ENCODE data around the gene JARID2.

The JARID2 gene

DNA sequence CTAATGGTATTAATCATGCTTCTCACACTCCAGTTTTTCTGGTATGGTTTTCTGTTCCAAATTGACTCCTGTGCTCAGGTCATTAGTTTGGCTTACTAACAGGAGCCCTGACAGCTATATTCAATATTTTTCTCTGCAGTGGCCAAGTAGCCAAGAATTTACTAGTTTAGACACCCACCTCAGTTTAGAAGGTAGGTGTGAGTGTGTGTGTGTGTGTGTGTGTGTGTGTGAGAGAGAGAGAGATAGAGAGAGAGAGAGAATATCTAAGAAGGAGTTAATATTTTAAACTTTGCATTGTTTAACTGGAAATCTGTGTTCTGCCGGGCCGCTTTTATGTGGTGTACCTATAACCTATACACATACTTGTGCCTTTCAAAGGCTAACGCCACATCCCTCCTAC is 18.5 kb downstream of the JARID2 start:
- DNase-seq, result no peak

DNA sequence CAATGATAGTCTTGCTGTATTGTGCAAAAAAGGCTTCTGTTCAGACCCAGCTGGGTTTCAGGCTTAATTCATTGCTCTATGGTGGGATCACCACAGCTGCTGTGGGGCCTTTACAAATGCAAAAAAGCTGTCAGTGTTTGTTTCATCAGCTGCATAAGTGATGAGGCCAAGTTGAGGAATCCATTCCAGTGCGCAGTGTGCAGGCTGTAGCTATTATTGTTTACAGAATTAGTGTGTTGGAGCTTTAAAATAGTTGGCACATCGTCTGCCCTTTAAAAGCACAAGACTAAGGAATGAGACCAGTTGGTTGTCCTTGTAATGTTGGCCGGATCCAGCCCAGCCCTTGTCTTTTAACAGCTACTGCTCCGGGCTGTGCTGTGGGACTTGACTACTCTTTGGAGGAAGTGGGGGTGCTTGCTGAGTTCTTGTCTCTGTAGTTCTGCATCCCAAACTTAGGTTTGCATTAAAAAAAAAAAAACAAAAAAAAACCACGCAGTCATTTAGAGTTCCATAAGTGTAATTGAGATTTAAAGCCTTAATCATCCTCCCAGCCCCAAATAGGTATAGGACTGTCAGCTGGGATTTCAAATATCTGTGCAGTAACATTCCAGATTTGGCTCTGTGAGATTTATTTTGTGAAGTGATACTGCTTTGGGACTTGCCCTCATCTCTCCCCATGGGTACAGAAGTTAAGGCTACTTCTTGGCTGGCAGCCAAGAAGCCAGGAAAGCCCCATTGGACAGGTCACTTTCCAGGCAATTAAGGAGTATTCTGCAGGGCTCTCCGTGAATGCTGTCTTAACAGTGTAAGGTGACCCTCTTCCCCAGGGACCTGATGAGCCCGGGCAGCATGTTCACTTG is 19.3 kb downstream of the JARID2 start:
- peak in 49 of 56 donors; percentile 11 to 88 (median 53) for DNase-seq

DNA sequence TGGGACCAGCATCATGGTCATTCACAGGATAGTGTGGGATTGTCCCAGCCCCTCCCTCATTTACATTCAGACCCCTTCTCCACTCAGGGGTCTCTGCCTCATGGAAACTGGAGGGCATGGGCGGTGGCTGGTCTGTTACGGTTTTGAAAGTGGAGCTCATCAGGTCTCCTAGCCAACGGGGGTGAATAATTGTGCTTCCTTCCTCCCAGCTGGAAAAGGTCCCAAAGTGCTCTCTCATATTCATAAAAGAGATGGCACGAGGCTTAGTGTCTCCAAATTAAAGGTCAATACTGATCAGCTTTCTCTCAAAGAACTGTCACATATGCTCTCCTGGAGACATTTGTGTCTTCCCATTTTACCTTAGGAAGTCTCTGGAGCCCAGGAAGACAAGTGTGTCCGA is 19.9 kb downstream of the JARID2 start:
- no peak for DNase-seq

DNA sequence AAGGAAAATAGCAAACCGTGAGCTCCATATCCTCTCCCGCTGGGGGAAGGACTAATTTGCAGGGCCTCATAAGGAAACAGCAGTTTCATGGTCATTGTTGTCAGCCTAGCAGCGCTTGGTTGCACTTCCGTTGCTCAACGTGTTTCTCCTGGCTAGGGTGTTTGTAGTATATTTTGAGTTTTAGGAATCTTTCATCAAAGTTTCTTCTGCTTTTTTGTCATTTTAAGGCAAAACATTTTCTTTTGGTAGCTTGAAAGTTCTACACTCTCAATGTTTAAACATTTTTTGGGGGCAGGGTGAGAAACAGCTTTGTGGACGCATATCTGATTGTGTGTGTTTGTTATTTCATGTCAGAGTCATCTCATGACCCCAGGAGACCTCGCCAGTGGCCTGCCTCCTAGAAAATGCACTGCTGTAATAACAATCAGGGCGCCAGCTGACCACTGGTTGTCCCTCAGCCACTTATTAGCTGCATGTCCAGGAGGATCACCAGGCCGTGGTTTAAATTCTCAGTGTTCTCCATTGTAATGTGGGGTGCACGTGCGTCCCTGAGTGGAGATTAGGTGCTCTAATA is 20.6 kb downstream of the JARID2 start:
- peak in 8 of 56 donors; percentile 11 to 29 (median 18) for DNase-seq

DNA sequence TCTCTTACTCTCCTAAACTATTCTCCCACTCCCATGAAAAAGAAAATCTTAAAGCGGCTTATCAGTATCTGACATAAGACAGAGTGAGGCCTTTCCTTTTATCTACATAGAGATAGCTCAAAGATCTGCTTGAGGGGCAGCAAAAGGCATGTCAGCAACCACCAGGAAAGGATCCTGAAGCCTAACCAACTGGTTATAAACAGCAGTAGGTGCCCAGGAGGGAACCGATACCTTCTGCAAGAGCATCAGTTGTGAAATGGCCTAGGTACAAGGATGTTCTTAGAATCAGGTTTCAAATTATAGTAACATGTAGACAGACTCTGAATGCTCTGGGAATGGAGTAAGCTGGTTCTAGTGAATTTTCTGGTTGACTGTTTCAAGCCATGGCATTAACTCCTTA is 21.4 kb downstream of the JARID2 start:
- DNase-seq, result no peak

DNA sequence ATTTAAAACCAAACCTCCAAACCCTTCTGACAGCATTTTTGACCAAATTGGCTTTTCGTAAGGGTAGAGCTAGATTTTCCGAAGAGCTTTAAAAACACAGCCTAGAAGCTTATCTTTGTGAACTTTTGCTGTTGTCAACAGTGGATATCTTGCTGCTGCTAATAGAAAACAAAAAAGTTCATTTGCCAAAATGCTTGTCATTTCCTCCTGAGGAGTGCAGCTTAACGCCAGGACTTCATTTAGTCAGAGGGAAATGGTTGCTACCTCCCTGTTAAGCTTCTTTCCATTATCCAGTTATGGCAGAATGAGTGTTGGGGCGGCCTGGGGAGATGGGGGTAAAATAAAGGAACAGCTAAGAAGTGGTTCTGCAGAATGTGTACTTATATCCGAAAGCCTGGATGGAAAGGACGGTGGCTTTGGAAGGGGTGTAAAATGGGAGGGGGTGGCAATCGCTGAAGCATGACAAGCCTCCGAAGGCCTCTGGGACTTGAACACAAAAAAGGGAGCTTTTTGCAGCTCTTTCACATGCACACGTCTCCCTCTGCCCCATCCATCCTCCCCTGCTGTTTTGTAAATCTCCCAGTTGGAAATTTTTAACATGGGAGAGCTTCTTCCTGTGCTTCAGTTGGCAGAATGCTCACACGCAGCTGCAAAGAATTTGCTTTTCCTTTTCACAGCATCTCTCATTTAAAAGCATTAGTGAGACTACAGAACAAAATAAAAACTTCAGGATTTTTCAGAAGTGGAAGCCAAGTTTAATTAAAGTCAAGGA is 22.5 kb downstream of the JARID2 start:
- DNase-seq, result peak in 2 of 56 donors; percentile 13 to 31

DNA sequence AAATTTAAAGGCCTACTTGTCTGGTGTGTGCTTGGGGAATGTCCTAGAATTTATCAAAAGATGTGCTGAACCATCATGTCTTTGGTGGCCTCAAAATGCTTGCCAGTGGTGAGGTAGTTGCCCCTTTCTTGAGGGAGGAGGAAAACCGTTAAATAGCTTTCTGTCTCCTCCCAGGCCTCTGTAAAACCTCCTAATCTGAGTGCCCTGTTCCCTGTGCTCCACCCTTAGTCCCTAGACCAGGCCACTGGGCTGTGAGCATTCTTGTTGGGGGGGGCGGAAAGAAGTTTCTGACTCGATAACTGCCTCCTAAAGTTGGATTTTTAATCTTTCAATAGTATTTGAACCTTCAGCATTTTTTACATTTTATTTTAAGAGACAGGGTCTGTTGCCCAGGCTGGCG is 23.1 kb downstream of the JARID2 start:
- no peak for DNase-seq

DNA sequence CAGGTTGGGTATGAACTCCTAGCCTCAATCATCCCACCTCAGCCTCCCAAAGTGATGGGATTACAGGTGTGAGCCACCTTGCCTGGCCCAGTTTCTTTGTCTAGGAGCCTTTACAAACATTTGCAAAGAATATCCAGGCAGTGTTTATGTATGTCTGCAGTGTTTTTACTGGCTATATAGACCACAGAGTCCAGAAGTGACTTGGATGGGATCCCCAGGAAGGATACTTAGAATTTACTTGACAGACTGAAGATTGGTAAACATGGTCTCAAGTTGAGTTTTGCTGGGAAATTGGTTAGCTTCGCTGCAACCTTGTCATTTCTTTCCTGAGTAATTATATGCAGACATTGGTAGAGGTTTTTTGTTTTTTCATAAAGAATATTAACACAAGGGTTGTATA is 23.8 kb downstream of the JARID2 start:
- no peak for DNase-seq

DNA sequence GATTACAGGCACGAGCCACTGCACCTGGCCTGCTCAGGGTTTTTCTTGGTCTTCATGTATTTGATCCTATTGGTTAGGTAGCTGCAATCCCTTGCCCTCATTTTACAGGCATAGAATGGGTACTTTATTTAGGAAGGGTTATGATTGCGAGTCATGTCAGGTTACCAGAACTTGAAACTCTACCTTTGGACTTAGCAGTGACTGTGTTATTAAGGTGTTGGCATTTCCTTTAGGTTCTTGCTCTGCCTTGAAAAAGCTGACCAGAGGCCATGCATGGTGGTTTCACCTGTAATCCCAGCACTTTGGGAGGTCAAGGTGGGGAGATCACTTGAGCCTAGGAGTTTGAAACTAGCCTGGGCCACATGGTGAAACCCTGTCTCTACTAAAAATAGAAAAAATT is 24.5 kb downstream of the JARID2 start:
- DNase-seq, result no peak

DNA sequence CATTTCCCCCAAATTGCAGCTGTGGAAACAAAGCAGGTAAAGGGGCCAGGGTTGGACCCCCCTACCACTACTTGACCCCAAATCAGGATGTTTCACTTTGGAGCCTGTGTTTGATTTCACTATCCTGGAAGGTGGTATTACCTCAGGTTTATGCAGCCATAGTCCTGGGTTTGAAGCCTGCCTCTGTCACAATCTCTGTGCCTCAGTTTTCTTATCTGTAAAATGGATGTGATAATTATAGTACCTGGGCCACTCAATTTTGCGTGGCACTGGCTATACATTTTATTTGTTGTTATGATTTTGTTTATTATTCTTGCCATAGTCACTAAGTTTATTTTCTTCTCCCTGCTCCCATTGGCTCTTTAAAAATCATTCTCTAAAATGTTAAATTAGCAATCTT is 26.7 kb downstream of the JARID2 start:
- no peak for DNase-seq

DNA sequence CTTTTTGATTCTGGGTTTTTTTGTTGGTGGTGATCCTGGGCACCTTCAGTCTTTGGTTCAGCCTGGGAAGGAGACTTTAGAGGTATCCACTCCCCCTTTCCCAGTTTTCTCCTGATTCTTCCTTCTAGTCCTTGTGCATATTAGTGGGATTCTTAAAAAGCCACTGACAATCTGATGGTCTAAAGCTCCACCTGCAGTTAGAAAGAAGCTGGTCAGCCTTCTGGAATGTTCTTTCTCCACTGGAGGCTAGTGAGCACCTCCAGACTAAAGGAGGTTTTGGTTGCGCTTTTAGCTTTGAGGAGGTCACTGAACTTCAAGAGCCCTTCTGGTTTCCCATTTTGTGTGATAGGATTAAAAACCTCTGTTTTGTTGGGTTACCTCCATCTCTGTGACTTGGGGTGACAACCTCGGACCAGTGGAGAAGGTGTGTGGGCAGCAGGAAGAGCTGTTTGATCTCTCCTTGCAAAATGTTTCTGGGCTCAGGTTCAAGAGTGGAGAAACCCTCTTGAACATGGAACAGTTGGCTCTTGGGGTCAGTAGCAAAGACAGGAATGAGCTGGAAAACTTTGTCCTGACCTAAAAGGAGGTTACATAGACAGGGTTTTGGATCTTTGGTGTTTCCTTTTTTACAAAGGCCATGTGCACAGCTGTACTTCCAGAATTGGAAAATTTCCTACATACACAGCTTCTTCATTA is 29.0 kb downstream of the JARID2 start:
- DNase-seq, result no peak

DNA sequence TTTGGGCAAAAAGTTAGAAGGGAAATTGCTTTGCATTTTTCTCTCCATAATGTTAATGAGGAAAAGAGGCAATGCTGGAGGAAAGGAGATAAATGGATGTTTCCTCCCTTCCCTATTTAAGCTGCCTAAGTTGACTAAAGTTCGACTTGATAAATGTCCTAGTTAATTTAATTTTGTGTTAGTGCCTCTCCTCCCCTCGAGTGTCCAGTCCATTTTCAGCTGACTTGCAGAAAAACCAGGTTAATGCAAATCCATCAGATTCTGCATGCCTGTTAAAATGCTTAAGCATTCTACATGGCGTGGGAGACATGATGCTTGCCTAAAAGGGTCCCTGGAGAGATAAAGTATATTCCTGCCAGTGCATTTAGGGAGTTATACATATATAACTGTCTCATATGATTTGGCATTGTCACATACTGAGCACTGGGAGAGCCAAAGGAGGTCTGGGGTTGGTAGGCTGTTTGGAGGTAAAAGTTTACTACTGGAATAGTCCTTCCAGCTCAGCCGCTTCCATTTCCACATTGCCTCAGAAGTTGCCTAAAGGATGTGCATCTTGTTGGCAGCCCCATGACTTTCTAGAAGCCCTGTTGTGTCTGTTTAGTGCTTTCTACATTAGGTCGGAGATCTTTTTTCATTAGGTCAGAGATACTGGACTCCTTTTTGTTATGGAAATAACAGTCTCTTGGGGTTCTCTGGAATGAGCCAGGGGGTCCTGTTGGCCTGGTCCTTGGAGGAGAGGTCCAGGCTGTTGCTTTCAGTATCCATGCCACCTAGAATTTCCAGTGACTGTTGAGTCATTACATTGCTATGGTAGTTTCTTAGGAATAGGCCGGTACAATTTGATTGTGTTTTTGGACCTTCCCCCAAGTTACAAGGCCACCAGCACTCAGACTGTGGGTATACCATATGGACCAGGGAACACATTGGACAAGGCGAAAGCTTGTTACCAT is 30.4 kb downstream of the JARID2 start:
- DNase-seq, result no peak

DNA sequence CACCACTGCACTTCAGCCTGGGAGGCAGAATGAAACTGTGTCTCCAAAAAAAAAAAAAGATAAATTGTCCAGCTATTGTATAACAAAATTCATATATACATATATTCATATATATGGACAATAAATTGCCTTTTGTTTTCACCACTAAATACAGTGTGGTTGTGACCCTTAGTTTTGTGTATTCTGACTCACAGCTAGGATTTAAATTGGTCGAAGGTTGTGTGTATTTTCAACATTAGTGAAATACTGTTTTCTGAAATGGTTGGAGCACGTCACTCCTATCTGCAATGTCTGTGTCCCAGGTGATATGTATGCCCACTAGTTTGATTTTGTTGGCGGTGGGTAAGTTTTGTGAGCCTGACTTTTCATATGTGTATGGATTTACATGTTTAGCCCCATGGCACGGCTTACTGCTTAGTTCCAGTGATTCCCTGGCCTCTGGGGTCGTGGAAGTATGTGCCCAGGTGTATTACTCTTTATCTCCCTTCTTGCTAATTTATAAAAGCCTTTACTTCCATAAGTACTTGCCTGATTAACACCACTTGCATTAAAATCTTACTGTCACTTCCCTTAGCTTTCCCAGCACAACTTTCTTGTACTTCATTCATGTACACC is 33.3 kb downstream of the JARID2 start:
- no peak for DNase-seq

DNA sequence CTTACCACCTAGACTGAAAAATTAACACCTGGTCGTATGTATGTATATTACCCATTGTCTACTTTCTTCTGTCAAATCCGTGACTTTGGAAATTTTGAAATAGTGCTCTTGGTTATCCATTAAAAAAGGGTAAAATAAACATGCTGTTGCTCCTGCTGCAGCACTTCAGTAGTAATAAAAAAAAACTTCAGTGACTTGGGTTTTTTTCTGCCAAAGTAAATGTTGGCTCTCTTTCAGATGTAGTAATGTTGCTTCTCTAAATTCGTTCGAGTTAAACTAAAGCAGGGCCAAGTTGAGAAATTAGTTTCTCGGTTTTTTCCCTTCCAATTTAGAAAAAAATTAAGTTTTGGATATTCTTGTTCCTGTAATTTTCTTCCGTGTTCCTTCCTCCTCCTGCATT is 34.2 kb downstream of the JARID2 start:
- no peak for DNase-seq

DNA sequence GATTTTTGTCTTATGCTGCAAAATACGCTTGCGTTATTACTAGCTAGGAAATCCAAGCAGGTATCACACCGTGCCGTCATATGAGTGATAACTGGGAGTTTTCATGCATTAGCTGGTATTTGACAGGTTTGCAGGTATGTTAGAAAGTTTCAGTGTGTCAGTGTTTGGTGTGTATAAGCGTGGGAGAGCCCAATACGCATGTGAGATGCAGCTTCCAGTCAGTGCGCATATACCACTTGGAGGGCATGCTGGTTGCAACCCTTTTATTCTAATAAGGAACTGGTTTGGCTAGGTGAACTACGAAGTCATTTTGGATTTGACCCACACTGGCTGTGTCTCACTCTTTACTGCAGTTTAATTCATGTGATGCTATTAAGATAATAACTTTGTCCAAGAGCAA is 35.1 kb downstream of the JARID2 start:
- DNase-seq, result no peak

DNA sequence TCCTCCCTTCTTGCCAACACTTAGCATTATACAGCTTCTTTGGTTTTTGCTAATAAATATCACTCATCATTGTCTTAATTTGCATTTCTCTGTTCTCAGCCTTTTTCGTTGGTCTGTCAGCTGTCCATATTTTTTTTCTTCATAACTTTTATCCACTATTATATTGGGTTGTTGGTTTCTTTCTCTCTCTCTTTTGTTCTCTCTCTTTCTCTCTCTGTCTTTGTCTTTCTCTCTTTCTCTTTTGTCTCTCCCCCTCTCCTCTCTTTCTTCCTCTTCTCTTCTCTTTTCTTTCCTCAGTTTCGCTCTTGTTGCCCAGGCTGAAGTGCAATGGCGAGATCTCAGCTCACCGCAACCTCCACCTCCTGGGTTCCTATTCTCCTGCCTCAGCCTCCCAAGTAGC is 36.5 kb downstream of the JARID2 start:
- DNase-seq, result no peak

DNA sequence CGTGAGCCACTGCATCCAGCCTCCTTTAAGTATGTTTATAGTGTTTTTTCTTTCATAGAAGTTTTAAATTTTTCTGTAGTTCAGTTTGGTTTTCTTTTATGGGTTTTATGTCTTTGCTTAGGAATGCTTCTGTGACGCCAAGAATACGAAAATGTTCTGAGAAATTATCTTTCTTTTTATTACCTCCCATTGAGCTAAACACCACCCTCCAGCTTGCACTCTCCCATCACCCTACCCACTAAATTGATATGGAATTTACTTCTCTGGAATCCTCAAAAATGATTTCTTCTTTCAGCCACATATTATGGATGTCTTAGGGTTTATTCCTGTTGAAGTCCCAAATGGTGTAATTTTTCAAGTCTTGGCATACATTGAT is 38.1 kb downstream of the JARID2 start:
- DNase-seq, result no peak

DNA sequence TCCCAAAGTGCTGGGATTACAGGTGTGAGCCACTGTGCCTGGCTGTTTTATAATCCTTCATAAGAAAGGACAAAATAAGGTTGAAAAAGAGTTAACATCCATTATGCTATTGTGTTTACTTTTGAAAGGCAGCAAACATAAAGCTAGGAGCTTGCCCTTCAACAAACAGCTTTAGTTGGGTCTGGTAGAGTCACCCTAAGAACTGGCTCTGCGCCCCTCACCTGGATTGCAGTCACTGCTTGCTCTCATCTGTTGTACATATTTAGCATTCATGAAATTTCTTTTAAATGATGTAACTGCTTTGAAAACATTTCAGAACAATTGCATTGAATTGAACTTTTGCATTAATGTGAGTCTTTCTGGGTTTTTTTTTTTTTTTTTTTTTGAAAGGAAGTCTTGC is 38.9 kb downstream of the JARID2 start:
- no peak for DNase-seq

DNA sequence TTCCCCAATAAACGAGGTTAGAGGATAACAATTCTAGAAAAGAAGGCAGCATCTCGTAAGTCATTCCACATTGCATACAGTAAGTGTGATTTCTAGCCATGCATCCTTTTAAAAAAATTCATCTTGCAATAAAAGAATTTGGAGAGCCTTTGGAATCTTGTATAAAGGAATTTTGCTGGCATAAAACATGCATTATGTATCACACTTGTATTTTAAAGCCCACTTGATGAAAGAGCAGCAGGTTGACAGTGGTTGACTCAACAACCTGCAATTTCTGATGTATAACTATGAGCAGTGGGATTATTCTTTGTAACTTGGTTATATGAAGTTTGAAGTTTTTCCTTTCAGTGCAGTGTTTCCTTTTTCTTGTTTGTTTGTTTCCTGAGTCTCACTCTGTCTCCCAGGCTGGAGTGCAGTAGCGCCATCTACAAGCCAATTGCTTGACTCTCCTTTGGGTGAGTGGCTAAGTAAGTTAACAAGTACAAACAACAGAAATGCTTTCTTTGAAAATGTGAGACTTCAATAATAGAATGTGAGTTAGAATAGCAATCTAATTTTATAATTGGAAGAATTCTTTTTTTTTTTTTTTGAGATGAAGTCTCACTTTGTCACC is 39.9 kb downstream of the JARID2 start:
- no peak for DNase-seq

All from amygdala (tissue), 56 donors.